Uterus (tissue), 4 donors: ENCODE results near the gene SLC44A2. TPM values are rescaled to one million over a fixed set of nuclear protein-coding genes. Genes with fewer than 3 reads are reported as not detected.
A peak's percentile ranks its signal among the peaks of the same experiment; 100 is the strongest.

Experiments
- DNase-seq, 2 donors: peaks; one replicate each; pipeline ENCODE4 v3.0.0-alpha.2; 2019 to 2020
- H3K27ac ChIP-seq, 2 donors: fragments of 200-600 bp; sonication (generic); 1 replicate in 1 of 2; 2 replicates in 1 of 2; pipeline ENCODE4 v1.5.1; 2016 to 2018
- H3K27me3 ChIP-seq, 2 donors: fragments of 200-600 bp; sonication (generic); one replicate each; pipeline ENCODE4 v1.5.1; 2018 to 2019; ENCODE audit warnings: control low read depth in 1 of 2
- H3K36me3 ChIP-seq, 2 donors: fragments of 200-600 bp; sonication (generic); one replicate each; pipeline ENCODE4 v1.5.1; 2019; ENCODE audit warnings: control low read depth in 1 of 2
- H3K4me1 ChIP-seq, 2 donors: fragments of 200-600 bp; sonication (generic); one replicate each; pipeline ENCODE4 v1.5.1; 2018 to 2019; ENCODE audit warnings: control low read depth in 1 of 2
- H3K4me3 ChIP-seq, 2 donors: fragments of 200-600 bp; sonication (generic); 1 replicate in 1 of 2; 2 replicates in 1 of 2; pipeline ENCODE4 v1.5.1; 2018 to 2019; ENCODE audit warnings: mild to moderate bottlenecking in 1 of 2
- H3K9me3 ChIP-seq, 2 donors: fragments of 200-600 bp; sonication (generic); one replicate each; pipeline ENCODE4 v1.5.1; 2019; ENCODE audit warnings: control low read depth in 1 of 2
- CTCF ChIP-seq, 4 experiments: fragments of 200-600 bp in 2 of 4; fragments of 450-650 bp in 2 of 4; sonication (generic) in 2 of 4; IDR thresholded peaks; one replicate each; pipeline ENCODE4 v1.5.1; 2016 to 2019; ENCODE audit warnings: antibody characterized with exemption in 4 of 4, mild to moderate bottlenecking in 2 of 4, moderate library complexity in 1 of 4
- POLR2A ChIP-seq, 2 donors: fragments of 450-650 bp; IDR thresholded peaks; one replicate each; pipeline ENCODE4 v1.6.1; 2016; ENCODE audit warnings: antibody characterized with exemption in 2 of 2, mild to moderate bottlenecking in 1 of 2, moderate library complexity in 1 of 2
- intact Hi-C: fragments of 100-400 bp; cut with DNase I; formaldehyde crosslinking; loops from one replicate; pipeline ENCODE4 v1.15.1; 2023; ENCODE audit warnings: low total_unique reads
- total RNA-seq, 4 donors: library from RNA; depleted of rRNA in 3 of 4; stranded (reverse); fragments of >200 nt in 3 of 4; gene quantifications; one replicate each; pipeline versions ENCODE4 v1.1.0 to v1.2.4, GENCODE V29; 2014 to 2023
- donor health status: DM: yes; HTN: yes; CAD: no.

The SLC44A2 gene
- total RNA-seq, result 100 to 1,000 TPM in 1 of 4 donors, 10 to 100 TPM in 3; 38.5 to 107 (median 65.8) TPM

GRCh38 chr19:10625003-10625761 is at the start of gene SLC44A2:
TSS of gene SLC44A2 (plus strand) at chr19:10625553. CDS start at chr19:10625634, 81 bp downstream.
- Histone ChIP-seq H3K4me3 (peak within 1 kb of the TSS; percentile 55 to 62), H3K27ac (peak within 1 kb of the TSS; percentile 72 to 82), H3K27me3 (no peaks in the 10 kb centered on the region), H3K9me3 (no peaks in the 10 kb centered on the region), H3K4me1 (peaks cover 0 to 7% of the 10 kb centered on the region in 2 donors), H3K36me3 (no peaks in the 10 kb centered on the region)
- intact Hi-C loops, result no loop called here
- TF ChIP-seq CTCF (IDR thresholded peaks at IDR 0.05), result peak in 1 of 4 experiments; percentile 12
- TF ChIP-seq POLR2A (IDR thresholded peaks at IDR 0.05), result peak in 1 of 2 donors; percentile 40
- DNase-seq, result peak; percentile 60 to 81

- Histone ChIP-seq H3K27ac (no peak overlapping the region), H3K27me3 (no peaks in the 10 kb centered on the region), H3K36me3 (no peaks in the 10 kb centered on the region), H3K9me3 (no peaks in the 10 kb centered on the region), H3K4me3 (no peak overlapping the region), H3K4me1 (no peaks in the 10 kb centered on the region)
- intact Hi-C loops, result no loop called here
- TF ChIP-seq POLR2A (IDR thresholded peaks at IDR 0.05), result no peak
- no peak for TF ChIP-seq CTCF (IDR thresholded peaks at IDR 0.05)
- no peak for DNase-seq
Observed at GRCh38 chr19:10577951-10578350, 47.4 kb upstream of the SLC44A2 start.

GRCh38 chr19:10580979-10581631 is 44.2 kb upstream of the SLC44A2 start:
- H3K4me1 ChIP-seq, result no peaks in the 10 kb centered on the region
- peak; percentile 89 to 90 for DNase-seq
- peak in 1 of 2 donors; percentile 24 for TF ChIP-seq POLR2A (IDR thresholded peaks at IDR 0.05)
- TF ChIP-seq CTCF (IDR thresholded peaks at IDR 0.05), result peak; percentile 97 to 100 (median 99)
- no peaks in the 10 kb centered on the region for H3K36me3 ChIP-seq
- no peak overlapping the region for H3K4me3 ChIP-seq
- H3K27me3 ChIP-seq, result no peaks in the 10 kb centered on the region
- intact Hi-C loops, result loop anchor here (5.0 kb wide), 1 partner anchor 61 kb away; no protein-coding TSS in a partner anchor
- H3K27ac ChIP-seq, result no peak overlapping the region
- no peaks in the 10 kb centered on the region for H3K9me3 ChIP-seq

GRCh38 chr19:10582091-10582490 is 43.3 kb upstream of the SLC44A2 start:
- DNase-seq, result no peak
- Histone ChIP-seq H3K27ac (no peak overlapping the region), H3K27me3 (peaks cover 0 to 1% of the 10 kb centered on the region in 2 donors), H3K4me1 (no peaks in the 10 kb centered on the region), H3K4me3 (no peak overlapping the region), H3K36me3 (no peaks in the 10 kb centered on the region), H3K9me3 (no peaks in the 10 kb centered on the region)
- intact Hi-C loops, result loop anchor here (5.0 kb wide), 1 partner anchor 60 kb away; no protein-coding TSS in a partner anchor
- TF ChIP-seq POLR2A (IDR thresholded peaks at IDR 0.05) (no peak), CTCF (IDR thresholded peaks at IDR 0.05) (no peak)
